HG03196 (cell line): ENCODE data around the gene ITSN1.

ENCODE experiments used
- ATAC-seq: cut with Tn5 transposase; IDR thresholded peaks from one replicate; pipeline ENCODE4 v1.9.1; 2021; ENCODE audit not compliant: unreplicated experiment

The ITSN1 gene

DNA sequence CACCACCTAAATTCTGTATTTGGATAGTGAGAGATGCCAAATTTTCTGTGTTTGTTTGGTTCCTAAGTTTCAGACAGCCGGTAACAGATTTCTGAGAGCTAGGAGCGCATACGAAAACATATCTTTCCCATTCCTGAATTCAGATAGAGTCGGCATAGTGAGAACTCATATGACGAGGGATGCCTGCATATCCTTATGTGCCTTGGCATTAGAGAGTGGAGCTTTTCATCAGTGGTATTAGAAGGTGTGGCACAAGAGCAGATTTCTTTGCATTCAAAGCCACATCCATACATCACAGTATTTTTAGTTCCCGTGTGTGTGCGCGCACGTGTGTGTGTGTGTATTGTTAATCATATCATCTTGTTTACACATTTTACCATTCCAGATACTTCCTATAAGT lies 187.5 kb downstream of the ITSN1 start:
- ATAC-seq: no peak

DNA sequence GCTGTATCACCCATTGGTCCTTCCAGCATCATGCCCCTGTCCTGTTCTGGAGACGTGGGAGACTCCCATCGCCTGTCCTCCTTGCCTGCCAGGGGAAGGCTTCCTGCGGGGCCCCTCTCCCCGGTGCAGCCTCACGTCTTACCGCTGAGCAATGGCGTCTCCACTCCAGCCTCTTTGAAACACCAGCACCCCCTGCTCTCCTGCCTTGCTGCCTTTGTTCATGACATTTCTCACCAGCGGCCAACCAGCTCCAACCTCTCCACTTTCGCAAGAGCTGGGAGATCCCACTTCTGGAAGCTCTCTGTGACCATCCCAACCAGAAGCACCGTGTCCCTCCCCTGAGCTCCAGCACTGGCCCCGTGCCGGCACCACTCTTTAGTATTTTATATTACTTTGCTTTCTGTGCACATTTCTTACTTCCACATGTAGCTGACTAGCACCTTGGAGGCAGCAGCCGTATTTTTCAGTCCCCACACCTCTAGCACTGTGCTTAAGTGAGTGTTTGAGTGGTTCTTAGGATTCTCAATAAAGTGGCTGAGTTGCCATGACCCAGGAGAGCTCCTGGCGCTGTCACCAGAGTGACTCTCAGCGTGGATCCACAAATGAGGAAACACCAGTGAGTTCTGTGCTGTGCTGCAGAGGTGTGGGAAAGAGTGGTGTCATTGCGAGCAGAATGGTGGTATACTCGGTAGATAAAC lies 189.8 kb downstream of the ITSN1 start:
- no peak for ATAC-seq

DNA sequence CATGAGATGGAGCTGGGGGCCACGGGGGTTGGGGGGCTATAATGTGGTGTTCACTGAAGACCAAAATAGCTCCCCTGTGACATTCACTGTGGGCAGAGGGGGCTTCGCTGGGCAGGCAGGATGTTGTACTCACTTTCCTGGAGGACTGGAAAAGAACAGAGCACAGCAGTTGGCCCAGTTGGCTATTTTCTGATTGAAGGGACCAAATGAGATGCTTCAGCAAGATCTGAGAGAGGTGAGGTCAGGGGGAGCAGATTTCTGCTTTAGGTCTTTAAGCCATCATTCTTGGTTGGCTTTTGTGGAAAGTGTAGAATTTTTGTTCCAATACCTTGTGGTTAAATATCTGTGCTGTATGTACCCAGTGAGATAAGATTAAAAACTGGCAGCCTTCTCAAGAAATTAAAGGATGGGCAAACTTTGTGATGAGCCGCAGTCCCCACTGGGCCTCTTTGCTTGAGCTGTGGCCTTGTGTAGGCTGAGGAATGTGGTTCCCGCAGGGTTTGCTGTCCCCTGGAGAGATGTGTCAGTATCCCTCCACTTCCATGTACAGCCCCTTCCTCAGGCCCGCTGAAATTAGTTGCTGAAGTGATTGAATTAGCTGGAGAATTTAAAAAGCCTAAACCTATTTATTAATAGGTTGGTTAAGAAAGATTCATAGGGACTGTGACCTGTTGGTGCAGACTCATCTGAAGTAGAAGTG lies 192.7 kb downstream of the ITSN1 start:
- no peak for ATAC-seq

DNA sequence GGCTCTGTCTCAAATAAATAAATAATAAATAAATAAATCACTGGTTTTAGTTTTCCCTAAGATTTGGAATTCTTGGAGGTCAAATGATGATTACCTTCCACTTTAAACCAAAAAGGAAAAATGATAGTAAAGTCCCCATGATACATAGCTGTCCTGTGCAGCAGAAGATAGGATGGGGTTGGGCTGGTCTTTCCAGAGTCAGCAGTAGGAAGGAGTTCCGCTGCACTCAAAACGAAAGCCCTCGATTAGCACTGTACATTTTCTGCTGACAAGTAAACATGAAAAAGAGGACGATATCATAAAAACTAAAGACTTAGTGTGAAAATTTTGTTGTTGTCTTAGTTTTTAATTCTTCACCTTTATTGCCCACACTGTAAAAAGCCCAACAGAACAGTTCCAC lies 193.6 kb downstream of the ITSN1 start:
- ATAC-seq: no peak

DNA sequence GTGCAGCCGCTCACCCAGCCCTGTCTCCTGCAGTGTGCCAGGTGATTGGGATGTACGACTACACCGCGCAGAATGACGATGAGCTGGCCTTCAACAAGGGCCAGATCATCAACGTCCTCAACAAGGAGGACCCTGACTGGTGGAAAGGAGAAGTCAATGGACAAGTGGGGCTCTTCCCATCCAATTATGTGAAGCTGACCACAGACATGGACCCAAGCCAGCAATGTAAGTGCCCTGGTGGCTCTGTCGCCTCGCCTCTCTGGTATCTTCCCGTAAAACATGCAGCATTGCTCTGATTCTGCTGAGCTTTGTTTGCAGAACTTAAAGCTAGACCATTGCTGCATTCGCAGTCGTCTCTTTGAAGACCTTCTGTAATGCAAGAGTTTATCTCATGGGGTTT lies 194.1 kb downstream of the ITSN1 start:
- ATAC-seq: no peak

DNA sequence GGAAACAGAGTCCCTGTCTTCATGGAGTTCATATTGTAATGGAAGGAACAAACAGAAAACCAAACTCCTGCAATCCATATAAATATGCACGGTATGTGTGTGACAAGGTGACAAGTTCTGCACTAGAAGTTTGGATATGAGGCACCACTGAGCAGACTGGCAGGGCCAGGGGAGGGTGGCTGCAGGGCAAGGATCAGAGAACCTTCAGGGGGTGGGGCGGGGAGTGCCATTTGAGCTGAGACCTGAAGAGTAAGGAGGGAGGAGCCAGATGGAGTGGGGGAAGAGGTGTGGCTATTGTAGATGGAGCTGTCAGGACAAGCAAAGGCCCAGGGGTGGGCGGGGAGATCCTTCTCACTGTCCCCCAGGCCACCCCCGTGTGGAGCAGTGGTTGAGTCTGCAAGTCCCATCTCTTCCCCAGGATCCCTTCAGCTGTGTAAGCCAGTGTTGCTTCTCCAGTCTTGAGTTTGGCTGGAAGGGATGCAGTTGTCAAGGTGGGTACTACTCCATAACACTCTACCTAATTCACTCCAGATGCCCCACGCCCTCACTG lies 196.9 kb downstream of the ITSN1 start:
- ATAC-seq: no peak

DNA sequence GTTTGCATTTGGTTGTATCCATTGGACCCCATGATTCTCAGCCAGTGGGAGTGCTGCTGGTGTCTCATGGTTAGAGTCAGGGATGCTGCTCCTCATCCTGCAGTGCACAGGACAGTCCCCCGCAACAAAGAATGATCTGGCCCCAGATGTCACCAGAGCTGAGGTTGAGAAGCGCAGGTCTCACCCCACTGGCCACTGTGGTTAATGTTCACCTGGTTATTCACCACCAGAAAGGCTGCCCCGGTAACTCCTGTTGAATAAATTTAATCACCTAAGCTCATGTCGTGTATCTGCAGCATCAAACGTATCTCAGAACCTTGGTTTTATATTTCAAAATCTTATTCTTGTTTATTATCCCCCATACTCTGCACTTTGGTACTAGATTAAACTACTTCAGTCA lies 197.5 kb downstream of the ITSN1 start:
- no peak for ATAC-seq

DNA sequence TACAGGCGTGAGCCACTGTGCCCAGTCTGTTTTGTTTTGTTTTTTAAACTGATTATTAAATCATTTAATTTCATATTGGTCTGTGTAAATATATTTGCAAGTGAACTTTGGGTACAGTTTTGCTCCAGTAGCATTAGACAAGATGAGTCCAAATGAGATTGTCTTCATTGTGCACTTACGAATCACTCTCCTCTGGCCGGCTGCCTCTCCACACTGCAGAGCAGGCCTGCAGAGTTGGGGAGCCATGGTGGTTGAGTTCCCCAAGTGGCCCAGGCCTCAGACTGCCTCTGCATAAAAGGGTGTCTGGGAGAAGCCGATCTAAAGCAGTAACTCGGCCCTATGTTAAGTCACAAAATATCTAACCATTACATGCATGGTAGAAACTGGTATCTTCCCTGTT lies 198.5 kb downstream of the ITSN1 start:
- no peak for ATAC-seq

DNA sequence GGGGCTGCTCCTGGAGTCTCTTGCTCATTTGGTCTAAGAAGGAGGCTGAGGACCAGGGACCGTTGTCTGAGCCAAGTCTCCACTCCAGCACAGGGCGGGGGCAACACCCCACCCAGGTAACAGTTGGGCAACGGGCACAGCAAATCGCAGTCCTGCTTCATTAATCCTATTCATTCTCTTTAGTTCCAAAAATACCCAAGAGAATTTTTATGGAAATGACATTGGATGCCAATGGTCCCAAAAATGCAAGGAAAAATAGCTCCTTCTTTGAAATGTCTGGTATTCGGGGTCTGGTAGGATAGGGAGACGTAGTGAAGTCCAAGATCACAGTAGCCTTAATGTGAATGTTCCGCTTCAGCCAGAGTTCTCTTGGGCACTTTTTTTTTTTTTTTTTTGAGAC lies 199.3 kb downstream of the ITSN1 start:
- no peak for ATAC-seq

DNA sequence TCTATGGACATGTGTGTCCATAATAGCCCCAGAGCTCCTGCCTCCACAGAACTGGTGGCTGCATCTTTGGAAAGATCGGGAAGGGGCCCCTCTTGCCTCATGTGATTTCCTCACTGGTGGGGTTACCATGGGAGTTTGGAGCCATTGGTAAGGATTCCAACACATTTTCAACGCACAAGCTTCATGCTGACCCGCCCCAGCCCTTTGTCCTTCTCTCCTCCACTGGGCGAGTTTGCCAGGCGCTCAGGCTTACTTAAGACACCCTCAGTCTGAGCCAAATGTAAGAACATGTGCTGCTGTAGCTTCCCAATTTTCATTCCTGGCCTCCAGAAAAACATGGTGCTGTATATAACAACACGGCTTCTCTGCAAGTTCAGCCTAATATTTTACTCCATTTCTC lies 200.9 kb downstream of the ITSN1 start:
- no peak for ATAC-seq

DNA sequence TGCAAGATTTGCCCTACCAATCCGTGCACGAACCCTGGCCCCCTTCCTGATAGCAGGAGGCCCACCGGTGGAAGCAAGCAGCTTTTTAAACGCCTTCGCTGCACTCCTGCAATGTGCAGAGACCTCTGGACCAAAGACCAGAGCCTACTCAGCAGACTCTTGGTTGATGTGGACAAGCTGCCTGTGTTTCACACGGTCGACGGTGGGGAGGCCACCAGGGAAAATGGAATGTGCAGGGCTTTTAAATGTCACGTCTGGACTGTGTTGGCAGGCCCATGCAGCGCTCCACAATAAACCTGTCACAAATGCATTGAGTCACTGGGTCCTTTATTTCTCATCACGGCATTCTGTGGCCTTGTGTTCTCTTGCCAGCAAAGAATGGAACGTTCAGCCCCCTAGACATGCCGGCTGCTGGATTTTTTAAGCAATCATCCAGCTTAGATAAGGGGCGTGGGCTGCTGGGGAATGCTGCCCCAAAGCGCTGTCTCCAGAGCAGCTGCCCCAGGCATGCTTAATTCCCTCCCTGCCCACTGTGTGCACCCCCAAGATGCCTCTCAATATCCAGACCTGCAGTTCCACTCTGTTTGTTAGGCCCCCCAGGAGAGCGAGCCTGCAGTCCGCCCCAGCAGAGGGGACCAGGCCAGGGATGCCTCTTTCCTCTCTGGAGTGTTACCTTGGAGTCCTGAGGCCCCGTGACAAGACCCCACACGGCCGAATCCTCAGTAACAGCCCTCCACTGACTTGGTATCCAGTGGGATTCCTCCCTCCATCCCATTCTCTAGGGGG lies 202.0 kb downstream of the ITSN1 start:
- ATAC-seq: no peak

DNA sequence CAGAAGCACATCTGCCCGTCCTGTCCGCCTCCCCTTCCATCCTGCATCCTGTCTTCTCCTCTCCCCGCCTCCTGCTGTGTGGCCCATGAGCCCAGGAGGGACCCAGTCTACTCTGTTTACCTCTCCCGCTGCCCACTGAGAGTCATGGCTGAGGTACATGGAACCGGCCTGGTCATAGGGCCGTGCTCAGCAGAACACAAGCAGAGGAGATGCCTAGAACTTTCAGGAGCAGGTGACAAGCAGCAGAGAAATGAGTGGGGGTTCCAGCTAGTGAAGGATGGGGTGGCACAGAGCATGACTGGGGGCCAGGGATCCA lies 202.5 kb downstream of the ITSN1 start:
- ATAC-seq: no peak

DNA sequence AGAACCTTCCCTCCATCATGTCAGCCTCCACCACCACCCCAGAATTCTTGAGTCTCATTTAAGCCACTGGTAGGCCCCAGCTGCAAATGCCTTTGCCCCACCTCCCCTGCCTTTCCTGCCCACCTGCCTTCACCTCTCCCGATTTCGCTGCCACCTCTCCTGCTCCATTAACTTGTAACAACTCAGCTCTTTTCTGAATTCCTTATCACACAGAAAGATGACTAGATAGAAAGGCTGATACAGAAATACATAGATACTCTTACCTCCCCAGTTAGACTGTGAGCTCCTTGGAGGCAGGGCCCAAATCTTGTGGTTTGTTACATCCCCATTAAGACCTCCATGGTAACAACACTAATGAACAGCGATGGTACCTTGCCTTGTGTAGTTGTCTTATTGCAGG lies 203.8 kb downstream of the ITSN1 start:
- no peak for ATAC-seq

DNA sequence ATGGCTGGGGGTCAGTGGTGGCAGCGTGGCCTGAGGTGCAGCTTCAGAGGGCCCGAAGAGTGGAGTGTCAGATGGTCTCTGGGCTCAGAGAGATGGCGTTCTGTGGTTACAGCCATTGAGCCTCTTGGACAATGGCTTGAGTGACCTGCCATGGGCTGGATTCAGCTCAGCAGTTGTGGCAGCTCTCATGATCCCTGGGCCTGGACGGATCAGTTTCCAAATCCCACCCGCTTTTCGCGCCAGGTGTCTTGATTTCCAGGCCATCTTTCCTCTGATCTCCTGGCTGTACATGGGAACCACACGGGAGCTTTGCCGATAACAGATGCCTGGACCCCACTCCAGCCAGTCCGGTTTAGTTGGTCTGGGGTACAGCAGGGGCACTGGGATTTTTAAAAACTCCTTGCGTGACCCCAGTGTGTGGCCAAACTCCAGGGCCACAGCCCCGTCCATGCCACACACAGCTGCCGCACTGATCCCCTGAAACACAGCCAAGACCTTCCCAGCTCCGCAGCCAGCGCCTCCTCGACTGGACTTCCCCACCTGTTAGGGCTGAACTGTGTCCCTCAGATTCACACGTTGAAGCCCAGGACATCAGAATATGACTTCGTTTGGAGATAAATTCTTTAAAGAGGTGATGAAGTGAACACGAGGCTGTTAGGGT lies 205.4 kb downstream of the ITSN1 start:
- no peak for ATAC-seq

DNA sequence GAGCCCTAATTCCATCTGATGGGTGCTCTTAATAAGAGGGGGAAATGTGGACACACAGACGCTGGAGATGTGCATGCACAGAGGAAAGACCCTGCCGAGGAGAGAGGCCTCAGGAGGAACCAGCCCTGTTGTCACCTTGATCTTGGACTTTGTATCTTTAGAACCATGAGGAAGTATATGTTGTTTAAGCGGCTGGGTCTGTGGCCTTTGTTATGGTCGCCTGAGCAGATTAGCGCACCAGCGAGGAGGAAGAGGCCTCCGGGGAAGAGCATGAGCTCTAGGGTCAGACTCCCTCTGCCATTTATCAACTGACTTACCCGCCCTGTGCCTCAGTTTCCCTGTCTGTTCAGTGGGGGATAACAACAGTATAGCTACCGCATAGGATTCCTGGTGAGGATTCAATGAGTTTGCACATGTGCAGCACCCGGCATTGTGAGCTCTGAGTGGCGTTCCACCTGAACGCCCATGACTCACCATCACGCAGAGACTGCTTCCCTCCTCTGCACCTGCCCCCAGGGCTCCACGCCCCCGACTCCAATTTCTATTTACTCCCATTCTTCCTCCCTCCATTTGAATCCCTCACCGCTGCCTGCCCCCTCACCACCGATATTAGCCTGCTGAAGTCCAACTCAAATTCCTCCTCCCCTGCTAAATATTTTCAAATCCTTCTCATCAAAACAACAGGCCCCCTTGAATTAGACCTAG lies 206.1 kb downstream of the ITSN1 start:
- ATAC-seq: no peak

DNA sequence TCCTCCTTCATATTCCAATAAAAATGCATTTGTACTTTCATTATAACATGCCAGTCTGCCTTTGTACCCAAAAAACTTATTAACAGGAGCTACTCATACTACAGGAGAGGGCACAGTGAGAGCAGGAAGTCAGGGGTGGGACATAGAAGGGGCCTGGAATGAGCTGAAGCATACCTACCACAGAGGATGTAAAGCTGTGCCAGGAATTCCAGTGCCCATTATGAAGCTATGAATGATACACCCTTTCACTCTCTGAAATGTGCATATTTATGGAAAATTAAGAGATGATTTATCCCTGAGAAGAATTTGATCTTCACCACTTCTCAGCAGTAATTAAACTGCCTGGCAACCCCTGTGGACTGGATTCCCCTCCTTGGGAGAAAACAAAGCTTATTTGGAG lies 207.5 kb downstream of the ITSN1 start:
- ATAC-seq: no peak

DNA sequence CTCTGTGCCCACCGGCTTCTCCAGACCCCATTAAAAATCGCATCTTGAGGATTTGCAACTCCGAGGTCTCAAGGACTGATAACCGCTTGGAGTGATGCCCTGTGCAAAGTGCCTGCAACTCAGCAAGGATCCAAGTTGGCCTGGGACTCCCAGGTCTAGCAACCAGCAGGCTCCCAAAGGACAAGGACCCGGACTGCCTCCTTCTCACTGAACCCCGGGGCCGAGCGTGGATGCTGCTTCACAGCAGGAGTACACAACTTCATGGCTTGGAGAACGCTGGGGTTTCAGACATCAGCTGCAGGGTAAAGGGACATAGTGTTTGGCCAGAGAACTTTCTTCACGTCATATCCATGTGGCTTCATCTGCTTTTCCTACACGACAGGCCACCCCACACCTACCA lies 208.1 kb downstream of the ITSN1 start:
- ATAC-seq: no peak

DNA sequence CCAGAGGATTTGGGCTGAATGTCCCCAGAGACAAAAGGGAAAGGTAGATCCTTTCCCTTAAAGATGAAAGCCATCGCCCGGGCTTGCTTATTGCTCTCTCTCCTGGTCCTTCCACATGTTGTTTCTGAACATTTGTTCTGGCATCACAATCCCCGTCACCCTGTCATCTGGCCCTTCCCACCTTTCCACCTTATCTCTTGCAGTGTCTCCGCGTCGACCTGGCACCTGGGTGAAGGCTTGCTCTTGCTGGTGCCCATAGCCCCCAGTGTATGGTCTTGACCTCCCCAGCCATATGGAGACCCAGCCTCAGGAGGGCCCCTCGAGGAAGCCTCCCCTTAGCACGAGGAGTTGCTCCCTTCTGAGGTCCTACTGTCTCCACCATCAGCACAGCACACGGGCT lies 208.7 kb downstream of the ITSN1 start:
- ATAC-seq: no peak

DNA sequence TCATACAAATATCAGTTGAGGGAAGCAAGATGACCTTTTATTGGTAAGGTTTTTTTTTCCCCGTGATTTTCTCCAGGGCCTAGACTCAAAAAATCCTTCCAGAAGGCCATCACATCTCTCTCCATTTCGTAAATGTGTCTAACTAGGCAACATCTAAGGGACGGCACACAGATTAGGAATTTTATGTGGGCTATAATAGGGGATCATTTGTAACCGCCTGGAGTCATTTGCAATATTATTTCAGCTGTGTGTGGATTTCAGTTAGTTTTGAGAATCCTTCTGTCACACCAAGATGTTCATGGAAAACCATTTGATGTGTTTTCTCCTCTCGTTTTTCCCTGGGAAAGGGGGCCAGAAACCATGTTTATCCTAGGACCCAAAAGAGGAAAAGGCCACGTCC lies 210.2 kb downstream of the ITSN1 start:
- ATAC-seq: no peak

DNA sequence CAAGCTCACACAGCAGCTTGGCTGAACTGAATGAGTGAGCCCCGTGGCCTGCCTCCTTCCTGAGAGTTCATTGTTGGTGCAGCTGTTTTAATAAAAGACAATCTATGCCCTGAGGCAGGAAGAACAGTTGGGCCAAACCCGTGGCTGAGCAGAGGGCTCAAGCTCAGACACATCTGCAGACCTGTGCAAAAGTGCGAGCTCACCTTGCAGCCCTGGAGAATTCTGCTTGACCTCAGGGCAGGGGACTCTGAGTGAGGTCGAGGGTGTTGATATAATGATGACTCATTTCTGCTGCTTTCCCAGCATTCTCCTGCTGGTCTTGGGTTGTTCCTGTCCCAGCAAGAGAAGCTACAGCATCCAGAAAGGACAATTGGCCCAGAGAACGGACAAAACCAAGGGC lies 212.3 kb downstream of the ITSN1 start:
- ATAC-seq: no peak

DNA sequence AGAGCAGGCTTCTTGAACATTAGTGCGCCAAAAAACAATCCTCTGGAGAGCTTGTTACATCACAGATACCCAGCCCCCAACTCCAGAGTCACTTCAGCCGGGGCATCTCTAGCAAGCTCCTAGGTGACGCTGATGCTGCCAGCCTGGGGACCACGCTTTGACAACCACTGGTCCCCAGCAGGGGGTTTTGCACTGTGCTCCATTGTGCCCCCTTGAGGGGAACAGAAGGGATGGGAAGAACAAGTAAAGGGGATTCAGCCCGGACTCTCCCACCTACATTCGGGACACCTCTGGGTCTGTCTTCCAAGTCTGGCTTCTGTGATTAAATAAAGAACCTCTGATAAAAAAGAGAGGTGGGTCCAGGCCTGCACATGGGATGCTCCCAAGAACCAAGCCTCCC lies 212.9 kb downstream of the ITSN1 start:
- no peak for ATAC-seq
